Pons (tissue), 1 donor: ENCODE measurements around the gene MT1A.
"Not testable (repeated sequence)": the region's sequence is repeated elsewhere in the genome, so short reads cannot be mapped to it uniquely, and the experiment has no call there.

Experiments
- DNase-seq: peaks from one replicate; pipeline ENCODE4 v3.0.0-alpha.2; 2016; ENCODE audit warnings: low spot score

Gene MT1A

GRCh38 chr16:56657555-56658326 lies 19.3 kb downstream of the MT1A start, which contains the start of gene MT1F:
TSS of gene MT1F (plus strand) at chr16:56657959. CDS start at chr16:56658059, 100 bp downstream.
- DNase-seq, result peak; percentile 43

- DNase-seq, result no peak
These were observed 19.9 kb downstream of the MT1A start for GRCh38 chr16:56658327-56658875.

GRCh38 chr16:56662357-56663354 lies 24.2 kb downstream of the MT1A start:
- no peak for DNase-seq

- DNase-seq, result no peak
These were observed 26.0 kb downstream of the MT1A start for GRCh38 chr16:56664506-56664905.

GRCh38 chr16:56665286-56666261 lies 27.1 kb downstream of the MT1A start:
- not testable (repeated sequence) for DNase-seq

- DNase-seq, result no peak
These were observed 29.4 kb downstream of the MT1A start, which contains the start of gene MT1G for GRCh38 chr16:56667581-56668571. TSS of gene MT1G (minus strand) at chr16:56668065. CDS start at chr16:56667993, 72 bp downstream.

- no peak for DNase-seq
These were observed 30.8 kb downstream of the MT1A start, which contains the start of gene MT1H for GRCh38 chr16:56669005-56669839. TSS of gene MT1H (plus strand) at chr16:56669814. CDS start at chr16:56669885, 71 bp downstream.

- DNase-seq, result no peak
These were observed 31.6 kb downstream of the MT1A start for GRCh38 chr16:56669840-56670619.

GRCh38 chr16:56670620-56670934 lies 32.1 kb downstream of the MT1A start:
- no peak for DNase-seq

GRCh38 chr16:56671691-56672090 lies 33.2 kb downstream of the MT1A start:
- DNase-seq, result not testable (repeated sequence)

- DNase-seq, result not testable (repeated sequence)
These were observed 33.7 kb downstream of the MT1A start for GRCh38 chr16:56672171-56672570.

GRCh38 chr16:56672761-56673536 lies 34.5 kb downstream of the MT1A start:
- no peak for DNase-seq

- DNase-seq, result no peak
These were observed 35.5 kb downstream of the MT1A start for GRCh38 chr16:56673921-56674320.

GRCh38 chr16:56674570-56674969 lies 36.1 kb downstream of the MT1A start:
- not testable (repeated sequence) for DNase-seq

- no peak for DNase-seq
These were observed 37.3 kb downstream of the MT1A start for GRCh38 chr16:56675685-56676210.

- DNase-seq, result no peak
These were observed 39.0 kb downstream of the MT1A start for GRCh38 chr16:56677474-56677873.
